ENCODE results near the gene MAPK7. TPM values are rescaled to one million over a fixed set of nuclear protein-coding genes. Genes with fewer than 3 reads are reported as not detected.

The MAPK7 gene
- 28.9 TPM for polyA plus RNA-seq (2013, experiment 1 of 2; ENCODE audit: insufficient read length)
- polyA plus RNA-seq (2013, experiment 2 of 2; ENCODE audit: insufficient read length), result 28.7 TPM

DNA sequence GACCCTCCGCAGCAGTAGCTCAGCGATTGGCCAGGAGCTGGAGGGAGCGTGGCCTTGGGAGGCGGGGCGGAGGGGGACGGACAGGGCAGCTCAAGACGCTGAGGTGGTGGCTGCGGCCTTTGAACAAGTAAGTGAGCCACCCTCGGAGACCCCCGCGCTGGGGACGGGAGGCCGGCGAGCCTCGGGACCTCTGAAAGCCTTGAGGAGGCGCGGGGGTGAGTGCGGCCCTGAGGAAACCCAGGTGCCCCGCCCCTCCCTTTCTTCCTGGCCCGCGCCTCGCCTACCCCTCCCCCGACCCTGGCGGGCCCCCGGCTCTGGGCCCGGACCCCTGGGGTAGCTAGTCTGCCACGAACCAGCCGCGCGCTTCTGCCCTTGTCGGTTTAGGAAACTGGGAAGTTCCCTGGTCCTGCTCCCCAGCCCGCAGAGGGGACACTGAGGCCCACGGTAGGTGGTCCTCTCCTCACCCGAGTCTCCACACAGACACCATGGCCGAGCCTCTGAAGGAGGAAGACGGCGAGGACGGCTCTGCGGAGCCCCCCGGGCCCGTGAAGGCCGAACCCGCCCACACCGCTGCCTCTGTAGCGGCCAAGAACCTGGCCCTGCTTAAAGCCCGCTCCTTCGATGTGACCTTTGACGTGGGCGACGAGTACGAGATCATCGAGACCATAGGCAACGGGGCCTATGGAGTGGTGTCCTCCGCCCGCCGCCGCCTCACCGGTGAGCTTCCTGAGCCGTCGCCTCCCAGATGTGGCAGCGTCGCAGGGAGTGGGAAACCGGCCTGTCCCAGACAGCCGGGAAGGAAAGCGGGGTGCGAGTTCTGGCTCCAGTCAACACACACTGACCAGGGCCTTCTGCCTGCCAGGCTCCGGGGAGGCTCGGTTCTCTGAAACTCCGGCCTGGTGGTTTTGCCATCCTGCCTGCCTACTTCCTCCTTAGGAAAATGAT, at the start of gene MAPK7:
Gene MAPK7 (plus strand): TSS at position 83 of the 945 bp plus-strand sequence. CDS start 403 bp downstream, at position 486.
- no peak for DNase-seq

DNA sequence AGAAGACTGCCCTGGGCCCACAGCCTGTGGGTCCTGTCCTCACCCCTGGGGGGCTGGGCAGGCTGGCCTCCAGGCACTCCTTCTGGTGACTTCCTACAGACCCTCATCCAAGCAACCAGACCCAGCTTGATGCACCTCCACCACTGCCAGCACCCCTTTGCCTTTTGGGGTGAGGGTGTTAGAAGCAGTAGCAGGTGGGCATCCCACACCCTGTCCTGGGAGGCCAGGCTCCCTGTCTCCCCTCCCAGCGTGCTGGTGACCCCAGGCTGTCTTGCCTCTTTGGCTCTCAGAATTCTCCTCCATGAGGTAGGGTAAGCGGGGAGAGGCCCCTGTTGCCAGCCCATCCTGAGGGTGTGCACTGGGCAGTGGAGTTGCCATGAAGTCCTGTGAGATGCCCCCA, 49.2 kb upstream of the MAPK7 start:
- no peak for DNase-seq

DNA sequence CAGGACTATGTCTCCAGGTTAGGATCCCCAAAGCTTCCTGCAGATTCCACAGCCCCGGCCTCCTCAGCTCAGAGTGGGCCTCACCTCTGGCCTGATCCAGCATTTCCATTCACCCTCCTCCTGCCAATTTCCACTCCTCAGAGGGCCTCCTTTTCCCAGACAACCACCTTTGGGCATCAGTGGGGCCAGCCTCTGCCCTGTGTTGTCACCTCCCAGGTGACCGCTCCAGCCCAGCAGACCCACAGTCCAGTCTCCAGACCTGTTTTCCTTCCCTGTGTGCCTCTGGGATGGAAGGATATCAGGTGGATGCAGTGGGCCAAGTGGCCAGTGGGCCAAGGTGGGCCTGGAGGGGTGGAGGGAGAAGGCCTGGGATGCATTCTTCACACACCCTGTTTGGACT, 48.5 kb upstream of the MAPK7 start:
- no peak for DNase-seq

DNA sequence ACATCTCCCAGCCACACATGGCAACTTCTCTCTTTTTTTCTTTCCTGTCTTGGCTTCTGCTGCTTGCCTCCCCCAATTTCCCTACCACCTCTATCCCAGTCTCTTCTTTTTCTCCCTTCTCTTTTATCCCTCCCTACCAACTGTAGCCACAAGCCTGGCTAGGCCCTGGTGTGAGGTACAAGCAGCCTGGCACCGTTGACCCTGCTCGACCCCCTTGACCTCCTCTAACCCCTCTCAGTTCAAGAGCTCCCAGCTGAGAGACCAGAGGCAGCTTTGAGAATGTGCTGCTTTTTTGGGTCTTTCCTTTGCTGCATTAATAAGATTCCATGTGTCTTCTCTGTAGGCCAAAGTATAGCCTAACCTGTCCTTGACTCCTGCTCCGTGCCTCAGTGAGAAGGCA, 48.0 kb upstream of the MAPK7 start:
- no peak for DNase-seq

DNA sequence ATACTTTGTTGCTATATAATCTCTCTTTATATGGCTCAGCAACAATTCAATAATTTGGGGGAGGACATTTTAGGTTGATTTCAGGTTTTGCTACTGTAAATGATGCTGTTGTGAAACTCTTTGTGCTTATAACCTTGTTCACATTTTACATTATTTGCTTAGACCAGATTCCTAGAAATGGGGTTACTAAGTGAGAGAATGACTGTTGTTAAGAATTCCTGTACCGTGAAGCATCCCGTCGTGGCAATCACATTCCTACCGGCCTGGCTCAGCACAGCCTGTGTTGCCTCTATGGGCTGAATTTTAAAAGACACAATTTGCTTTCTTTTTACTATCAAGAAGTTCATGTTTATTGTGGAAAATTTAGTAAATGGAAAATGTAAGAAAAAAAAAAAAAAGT, 47.2 kb upstream of the MAPK7 start:
- peak; percentile 86 for DNase-seq

DNA sequence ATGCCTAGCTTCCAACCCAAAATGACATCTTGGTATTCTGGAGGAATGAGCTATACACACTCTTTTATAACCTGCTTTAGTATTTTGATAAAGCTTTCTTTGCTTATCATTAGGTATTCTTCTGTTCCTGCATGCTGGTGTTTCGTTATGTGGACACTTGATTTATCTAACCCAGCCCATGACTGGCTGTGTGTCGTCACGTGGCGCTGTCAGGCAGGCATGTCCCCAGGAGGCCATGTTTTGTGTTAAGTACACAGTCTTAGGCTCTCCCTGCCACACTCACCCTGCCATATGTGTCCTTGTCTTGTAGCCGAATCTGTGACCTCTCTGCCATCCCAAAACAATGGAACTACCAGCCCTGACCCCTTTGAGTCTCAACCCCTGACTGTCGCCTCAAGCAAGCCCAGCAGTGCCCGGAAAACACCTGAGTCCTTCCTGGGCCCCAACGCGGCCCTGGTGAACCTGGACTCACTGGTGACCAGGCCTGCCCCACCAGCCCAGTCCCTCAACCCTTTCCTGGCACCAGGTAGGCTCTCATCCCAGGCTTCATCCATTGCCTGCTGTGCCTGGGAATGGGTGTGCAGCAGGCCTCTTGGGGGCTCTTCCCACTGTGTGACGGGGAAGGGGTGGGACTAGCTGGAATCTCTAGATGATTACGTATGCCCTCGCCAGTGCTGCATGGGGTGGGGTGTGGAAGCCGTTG, 46.6 kb upstream of the MAPK7 start:
- no peak for DNase-seq

DNA sequence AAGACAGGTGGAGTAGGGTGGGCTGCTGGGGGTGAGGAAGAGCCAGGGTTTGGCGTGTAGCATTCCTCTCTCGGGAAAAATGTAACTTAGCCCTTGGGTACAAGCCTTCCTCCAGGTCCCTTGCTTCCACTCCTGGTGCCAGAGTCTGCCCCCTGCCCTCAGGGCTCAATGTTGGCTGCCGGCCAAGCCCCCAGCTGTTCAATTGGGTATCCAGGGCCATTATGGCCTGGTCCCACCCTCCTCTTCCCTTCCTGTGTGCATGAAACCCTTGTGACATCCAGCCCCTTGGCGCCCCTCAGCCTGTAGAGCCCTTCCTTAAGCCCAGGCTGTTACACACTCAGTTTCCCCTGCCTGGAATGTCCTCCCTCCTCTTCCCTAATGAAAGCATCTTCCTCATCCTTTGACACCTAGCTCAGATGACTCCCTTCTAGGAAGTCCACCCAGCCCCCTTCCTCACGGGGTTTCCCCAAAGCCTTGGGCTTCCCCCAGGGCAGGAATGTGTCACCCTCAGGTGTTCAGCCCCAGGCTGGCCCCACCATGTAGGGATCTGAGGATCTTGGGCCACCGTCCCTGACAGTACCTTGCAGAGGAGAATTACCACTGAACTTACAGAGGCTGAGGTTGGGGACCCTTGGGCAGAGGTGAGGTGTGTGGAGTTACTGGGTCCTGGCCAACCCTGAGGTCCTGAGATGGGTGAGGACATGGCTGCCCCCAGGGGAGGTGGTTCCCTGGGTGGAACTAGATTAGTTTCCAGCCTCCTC, 45.7 kb upstream of the MAPK7 start:
- no peak for DNase-seq

DNA sequence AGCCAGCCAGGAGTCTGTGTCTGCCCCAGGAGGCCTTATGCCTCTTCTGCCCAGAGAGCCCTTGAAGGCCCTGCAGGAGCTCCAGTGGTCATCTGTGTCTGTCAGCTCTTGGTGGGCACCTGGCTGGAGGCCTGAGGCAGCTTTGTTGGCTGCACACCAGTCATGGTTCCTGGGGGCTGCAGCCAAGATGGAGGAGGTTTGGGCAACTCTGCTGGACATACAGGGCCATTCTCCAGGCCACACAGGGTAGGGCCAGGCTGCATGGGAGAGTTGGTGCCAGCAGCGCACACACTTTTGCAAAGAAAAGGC, 45.2 kb upstream of the MAPK7 start:
- no peak for DNase-seq

DNA sequence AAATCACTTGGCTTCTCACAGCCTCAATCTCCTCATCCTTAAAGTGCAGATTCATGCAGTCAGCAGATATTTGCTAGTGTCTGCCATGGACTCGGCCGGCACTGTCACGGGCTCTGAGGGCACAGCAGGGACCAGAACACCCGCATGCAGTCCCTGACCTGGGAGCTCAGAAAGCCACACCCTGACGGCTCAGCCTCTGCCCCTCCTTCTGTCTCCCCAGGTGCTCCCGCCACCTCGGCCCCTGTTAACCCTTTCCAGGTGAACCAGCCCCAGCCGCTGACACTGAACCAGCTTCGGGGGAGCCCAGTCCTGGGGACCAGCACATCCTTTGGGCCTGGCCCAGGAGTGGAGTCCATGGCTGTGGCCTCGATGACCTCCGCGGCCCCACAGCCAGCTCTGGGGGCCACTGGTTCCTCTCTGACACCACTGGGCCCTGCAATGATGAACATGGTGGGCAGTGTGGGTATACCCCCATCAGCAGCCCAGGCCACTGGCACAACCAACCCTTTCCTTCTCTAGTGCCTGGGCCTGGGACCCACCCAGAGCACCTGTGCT, 44.5 kb upstream of the MAPK7 start:
- DNase-seq, result no peak

DNA sequence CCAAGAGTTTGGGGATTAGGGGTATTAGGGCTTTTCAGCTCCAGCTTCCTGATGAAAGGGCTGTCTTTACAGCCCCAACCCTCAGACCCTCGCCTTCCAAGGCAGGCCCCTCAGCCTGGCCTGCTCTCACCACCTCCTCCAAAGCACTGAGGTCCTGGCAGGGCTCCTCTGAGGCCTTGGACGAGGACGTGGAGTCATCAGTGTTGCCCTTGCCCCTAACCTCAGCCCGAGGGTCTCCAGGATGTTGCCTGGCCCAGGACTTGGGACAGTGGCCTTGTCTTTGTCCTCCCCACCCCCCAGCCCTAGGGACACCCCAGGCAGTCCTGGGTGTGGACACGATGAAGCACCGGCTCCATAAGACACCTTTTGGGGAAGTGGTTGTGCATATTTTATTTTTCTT, 44.0 kb upstream of the MAPK7 start:
- no peak for DNase-seq

DNA sequence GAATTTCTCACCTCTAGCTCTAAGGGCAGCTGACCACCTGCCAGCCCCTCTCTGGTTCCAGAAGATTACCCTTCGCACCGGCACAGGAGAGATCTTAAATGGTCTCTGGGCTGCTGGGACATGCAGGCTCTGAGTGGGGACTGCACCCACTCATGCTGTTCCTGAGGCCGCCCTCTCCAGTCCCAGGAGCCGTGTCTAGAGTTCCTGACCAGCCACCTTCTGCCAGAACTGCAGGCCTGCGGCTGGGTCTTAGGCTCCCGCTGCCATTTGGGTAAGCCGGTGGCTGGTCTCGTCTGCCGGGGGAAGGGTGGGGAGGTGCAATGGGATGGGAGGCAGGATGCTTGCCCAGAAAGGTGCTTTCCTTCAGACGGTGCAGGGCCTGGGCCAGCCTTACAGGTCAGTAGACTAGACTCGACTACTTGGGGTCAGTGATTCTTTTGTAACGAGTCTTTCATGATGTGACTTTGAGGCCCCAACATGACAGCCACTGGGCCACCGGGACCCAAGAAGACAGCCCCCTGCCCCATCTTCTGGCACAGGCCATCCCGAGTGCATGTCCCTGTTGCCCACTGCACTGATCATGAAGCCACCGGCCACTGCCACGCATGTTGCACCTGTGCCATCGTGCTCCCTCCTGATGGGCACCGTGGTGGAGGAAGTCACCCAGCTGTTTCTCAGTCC, 42.2 kb upstream of the MAPK7 start:
- DNase-seq, result no peak

DNA sequence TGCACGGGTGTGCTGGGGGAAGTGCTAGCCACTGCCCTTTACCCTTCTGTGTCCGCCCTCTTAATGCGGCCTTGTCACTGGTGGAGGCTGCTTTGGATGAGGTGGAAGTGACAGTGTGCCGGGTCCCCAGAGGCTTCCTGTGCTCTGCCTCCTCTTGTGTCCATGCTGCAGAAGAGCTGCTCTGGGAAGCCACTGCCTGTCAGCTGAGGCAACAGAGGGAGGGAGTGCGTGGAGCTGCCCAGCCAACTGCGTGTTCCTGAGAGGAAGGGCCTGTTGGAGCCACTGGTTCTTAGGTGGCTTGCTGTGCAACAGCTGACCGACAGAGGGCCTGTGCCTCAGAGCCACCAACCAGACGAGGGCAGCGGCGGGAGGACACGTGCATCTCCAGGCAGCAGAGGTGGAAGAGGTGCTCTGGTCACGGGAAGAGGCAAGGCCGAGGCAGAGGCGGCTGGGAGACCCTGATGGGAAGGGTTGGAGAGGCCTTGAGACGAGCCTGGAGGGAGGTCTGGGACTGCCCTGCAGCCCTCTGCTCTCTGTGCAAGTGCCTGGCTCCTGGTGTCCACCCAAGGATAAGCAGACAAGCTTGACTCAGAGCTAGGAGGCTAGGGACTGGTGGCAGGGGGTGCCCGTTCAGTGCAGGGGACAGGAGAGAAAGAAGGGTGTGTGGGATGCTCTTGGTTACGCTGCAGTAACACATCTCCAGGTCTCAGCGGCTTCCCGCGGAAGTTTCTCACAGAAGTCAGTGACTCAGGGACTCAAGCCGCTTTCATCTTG, 41.2 kb upstream of the MAPK7 start:
- no peak for DNase-seq

DNA sequence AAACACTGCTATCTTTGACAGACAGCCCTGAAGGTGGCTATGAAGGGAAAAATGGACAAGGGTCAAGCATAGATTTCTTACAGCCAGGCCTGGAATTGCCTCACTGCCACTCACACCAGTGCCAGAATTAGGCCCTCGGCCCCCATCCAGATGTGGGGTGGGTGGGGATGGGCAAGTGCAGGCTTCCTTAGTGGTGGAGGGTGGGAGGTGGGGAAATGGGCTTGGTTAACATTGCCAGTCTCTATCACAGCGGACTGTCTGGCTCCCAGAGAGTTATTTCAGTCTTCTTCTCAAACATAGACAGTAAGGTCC, 40.6 kb upstream of the MAPK7 start:
- DNase-seq, result no peak

DNA sequence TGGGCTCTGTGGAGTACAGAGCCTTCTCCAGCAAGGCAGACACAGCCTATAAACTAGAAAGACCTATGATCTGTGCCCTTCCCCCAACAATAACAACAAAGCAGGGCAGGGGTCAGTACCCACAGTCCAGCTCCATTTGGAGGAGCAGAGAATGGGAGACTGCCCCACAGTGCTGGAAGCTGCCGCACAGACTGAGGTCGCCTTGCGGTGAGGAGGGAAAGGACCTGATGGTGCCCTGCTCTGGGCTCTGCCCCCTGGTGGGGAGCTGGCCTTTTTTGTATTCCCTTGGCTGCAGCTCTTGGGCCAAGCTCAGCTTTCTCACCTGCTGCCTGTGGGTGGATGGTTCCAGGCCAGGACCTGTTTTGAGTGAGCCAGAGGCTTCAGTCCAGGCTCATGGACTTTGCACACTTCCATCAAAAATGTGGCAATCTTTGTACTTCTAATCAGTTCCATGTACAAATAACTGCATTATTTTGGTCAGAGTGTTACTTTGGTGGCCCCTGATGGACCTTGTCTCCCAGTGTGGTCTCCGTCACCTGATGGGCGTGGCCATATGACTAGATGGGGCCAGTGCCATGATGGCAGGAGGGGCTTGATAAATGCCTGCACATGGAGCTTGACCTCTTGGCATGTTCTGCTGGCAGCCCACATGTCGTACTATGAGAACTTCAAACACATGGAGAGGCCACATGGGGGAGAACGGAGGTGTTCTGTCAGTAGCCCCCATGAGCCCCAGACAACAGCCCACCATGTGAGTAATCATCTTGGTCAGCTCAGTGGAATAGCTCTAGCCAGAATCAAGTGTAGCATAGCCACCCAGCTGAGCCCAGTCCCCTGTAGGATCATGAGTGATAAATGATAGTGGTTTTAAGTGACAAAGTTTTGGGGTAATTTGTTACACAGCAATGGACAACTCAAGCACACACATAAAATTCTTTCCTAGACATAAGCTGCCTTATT, 40.0 kb upstream of the MAPK7 start:
- peak; percentile 26 for DNase-seq

DNA sequence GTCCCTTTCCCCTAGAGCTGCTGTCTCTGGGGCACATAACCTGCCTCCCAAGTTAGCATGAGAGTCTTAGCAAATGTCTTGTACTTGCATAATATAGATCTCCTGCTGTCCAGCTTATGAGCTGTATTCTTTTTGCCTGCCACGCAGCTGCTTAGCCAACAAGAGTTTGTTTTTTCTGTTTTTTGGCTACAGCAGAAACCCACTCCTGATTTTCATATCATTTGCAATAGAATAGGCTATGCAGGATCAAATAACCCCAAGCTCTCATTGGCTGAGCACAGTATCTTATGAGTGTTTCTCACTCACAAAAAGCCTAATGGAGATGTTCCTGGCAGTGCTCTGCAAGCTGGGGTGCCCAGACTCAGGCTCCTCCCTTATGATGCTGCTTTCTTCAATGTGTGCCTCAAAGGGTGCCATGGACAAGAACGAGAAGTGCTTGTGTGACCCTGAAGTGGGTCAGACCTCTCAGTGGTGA, 38.9 kb upstream of the MAPK7 start:
- DNase-seq, result no peak

DNA sequence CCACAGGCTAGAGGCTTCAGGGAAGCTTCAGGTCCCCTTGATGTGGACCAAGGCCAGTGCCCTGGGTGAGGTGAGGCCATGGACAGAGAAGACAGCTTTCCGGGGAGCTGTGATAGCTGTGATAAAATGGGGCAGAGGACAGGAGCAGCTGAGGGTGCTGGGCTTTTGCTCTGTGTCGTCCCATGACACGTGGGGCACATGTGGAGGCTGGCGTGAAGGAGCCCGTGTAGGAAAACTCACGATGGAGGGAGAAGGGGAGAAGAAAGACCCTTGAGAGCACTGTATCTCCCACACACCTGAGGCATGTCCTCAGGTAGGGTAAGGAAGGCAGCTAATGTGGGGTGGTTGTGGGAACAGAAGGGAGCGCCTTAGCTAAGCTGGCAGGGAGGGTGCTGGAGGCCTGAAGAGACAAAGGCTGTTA, 37.1 kb upstream of the MAPK7 start:
- no peak for DNase-seq

DNA sequence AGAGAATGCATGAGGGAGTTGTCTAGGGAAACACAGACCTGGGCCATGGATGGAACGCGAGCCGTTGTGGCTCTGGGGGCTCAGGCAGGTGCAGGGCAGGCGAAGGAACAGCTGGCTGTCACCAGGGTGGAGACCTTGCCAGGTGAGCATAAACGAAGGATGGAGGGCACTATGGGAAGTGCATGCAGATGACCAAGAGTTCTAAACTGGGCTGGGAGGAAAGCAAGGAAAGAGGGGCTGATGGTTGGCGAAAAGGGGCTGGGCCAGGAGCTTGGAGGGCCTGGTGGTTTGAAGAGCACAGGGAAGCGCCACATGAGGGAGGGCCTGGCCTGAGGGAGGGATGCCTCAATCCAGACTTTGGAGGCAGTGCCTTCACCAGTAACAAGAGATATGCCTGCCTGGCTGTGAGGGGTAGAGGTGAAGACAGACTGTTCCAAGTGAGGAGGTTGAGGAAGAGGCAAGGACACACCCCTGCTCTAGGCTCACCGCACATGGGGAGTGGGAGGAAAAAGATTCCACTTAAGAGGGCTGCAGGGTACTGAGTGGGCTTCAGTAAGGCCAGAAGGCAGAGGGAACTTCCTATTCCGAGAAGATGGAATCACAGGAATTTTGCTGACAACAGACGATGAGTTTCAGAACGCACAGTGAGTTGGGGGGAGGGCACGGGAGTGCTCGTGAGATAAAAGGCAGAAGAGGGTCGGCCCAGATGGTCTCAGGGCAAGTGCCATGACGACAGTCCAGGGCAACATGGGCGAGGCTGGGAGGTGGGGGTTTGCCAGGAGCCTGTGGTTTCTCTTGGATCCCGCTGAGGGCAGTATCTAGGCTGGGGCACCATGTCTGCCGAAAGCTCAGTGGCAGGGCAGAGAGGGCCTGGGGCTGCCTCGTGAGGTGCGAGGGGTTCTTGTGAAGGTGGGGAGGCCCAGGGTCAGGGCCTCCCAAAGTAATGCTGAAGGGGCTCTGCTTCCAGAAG, 36.4 kb upstream of the MAPK7 start:
- peak; percentile 60 for DNase-seq

DNA sequence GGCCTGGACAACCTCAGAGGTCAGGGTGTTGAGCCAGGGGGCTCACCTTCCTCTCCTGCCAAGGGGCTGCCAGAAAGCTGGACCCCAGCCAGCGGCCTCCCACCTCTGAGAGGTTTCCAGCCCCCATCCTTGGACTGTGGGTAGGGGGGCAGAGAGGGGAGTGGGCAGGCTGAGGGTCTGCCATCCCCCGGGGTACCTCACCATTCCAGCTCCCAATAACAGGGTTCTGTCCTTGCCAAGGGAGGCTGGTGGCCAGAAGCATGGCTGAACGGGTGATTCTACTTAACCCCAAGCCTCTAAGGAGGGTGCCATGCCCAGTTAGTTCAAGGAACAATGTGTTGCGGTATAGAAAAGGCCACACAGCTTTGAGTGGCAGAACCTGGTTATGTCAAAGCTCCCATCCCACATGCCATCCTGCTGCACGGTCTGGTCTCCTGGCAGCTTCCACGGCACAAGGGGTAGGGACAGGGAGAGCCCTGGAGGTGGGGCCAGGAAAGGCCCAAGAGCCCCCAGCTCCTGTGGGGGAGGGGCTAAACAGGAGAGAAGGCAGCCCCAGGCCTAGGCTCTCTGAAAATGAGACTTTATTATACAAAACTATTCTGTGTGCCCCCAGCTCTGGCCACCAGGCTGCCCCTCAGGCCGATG, 35.6 kb upstream of the MAPK7 start:
- DNase-seq, result no peak
